GM23248 (cell line): ENCODE data around the gene ZBTB16. TPM values are rescaled to one million over a fixed set of nuclear protein-coding genes. Genes with fewer than 3 reads are reported as not detected.

Experiments
- DNase-seq: peaks from one replicate; pipeline ENCODE4 v3.0.0-alpha.2; 2015
- H2AFZ ChIP-seq: fragments of 200-600 bp; sonication (generic); 2 replicates; pipeline ENCODE4 v1.6.1; 2016; ENCODE audit warnings: antibody characterized with exemption
- H3F3A ChIP-seq: fragments of 200-600 bp; sonication (generic); 2 replicates; pipeline ENCODE4 v1.6.1; 2016; ENCODE audit warnings: mild to moderate bottlenecking, antibody characterized with exemption, mixed run types; ENCODE audit not compliant: insufficient read depth
- H3K27ac ChIP-seq: fragments of 200-600 bp; sonication (generic); 2 replicates; pipeline ENCODE4 v1.5.1; 2016; ENCODE audit warnings: mild to moderate bottlenecking
- H3K27me3 ChIP-seq: fragments of 200-600 bp; sonication (generic); replicated peaks from 2 replicates; pipeline ENCODE4 v1.6.1; 2016; ENCODE audit warnings: mild to moderate bottlenecking; ENCODE audit not compliant: insufficient read depth
- H3K36me3 ChIP-seq: fragments of 200-600 bp; sonication (generic); 2 replicates; pipeline ENCODE4 v1.6.1; 2016; ENCODE audit warnings: low read depth, mild to moderate bottlenecking
- H3K4me1 ChIP-seq: fragments of 200-600 bp; sonication (generic); 2 replicates; pipeline ENCODE4 v1.6.1; 2016; ENCODE audit warnings: mild to moderate bottlenecking; ENCODE audit not compliant: insufficient read depth
- H3K4me2 ChIP-seq: fragments of 200-600 bp; sonication (generic); one replicate; pipeline ENCODE4 v1.6.1; 2016; ENCODE audit warnings: mild to moderate bottlenecking; ENCODE audit not compliant: unreplicated experiment
- H3K4me3 ChIP-seq: fragments of 200-600 bp; sonication (generic); 2 replicates; pipeline ENCODE4 v1.5.1; 2016; ENCODE audit warnings: mild to moderate bottlenecking
- H3K79me2 ChIP-seq: fragments of 200-600 bp; sonication (generic); 2 replicates; pipeline ENCODE4 v1.6.1; 2016; ENCODE audit warnings: mild to moderate bottlenecking; ENCODE audit not compliant: insufficient read depth
- H3K9ac ChIP-seq: fragments of 200-600 bp; sonication (generic); 2 replicates; pipeline ENCODE4 v1.6.1; 2016; ENCODE audit warnings: mild to moderate bottlenecking
- H3K9me2 ChIP-seq: fragments of 200-600 bp; sonication (generic); 2 replicates; pipeline ENCODE4 v1.6.1; 2016; ENCODE audit warnings: mixed run types, mild to moderate bottlenecking, moderate library complexity; ENCODE audit not compliant: insufficient read depth
- H3K9me3 ChIP-seq: fragments of 200-600 bp; sonication (generic); one replicate; pipeline ENCODE4 v1.6.1; 2017; ENCODE audit warnings: low read depth
- H4K20me1 ChIP-seq: fragments of 200-600 bp; sonication (generic); 2 replicates; pipeline ENCODE4 v1.6.0; 2016; ENCODE audit not compliant: insufficient read depth
- EZH2 ChIP-seq: fragments of 200-600 bp; sonication (generic); IDR thresholded peaks from 2 replicates; pipeline ENCODE4 v1.6.1; 2018; ENCODE audit warnings: antibody characterized with exemption, mild to moderate bottlenecking; ENCODE audit not compliant: insufficient read depth, poor library complexity, severe bottlenecking
- EZH2phosphoT487 ChIP-seq: fragments of 200-600 bp; sonication (generic); IDR thresholded peaks from 2 replicates; pipeline ENCODE4 v1.6.1; 2018; ENCODE audit warnings: antibody characterized with exemption, moderate library complexity, mild to moderate bottlenecking, low read depth; ENCODE audit not compliant: insufficient read depth
- WGBS, 2 experiments: methylation state at CpG; one replicate each; pipeline ENCODE4 v1.1.6; 2015 to 2017; ENCODE audit warnings: low lambda C conversion rate in 2 of 2, low coverage in 1 of 2; ENCODE audit errors: missing lambda C conversion rate in 2 of 2; 5-methylcytosine and 5-hydroxymethylcytosine counted together
- in situ Hi-C: fragments of 300-500 bp; cut with MboI; formaldehyde crosslinking; loops from 2 replicates; pipeline ENCODE4 v1.15.0; 2020
- polyA plus RNA-seq: library from polyadenylated mRNA; unstranded; fragments of >200 nt; fragmentation: Nextera tagmentation; extraction: Ambion mirVana; gene quantifications from 2 replicates; pipeline ENCODE4 v1.2.1, GENCODE V29; 2016
- total RNA-seq: library from RNA; depleted of rRNA; stranded (reverse); fragments of >200 nt; shearing (Covaris generic); gene quantifications from 2 replicates; pipeline ENCODE4 v1.2.3, GENCODE V29; 2014

Gene ZBTB16
- total and polyA plus RNA-seq, 2 experiments from 2014 or later, result not detected

DNA sequence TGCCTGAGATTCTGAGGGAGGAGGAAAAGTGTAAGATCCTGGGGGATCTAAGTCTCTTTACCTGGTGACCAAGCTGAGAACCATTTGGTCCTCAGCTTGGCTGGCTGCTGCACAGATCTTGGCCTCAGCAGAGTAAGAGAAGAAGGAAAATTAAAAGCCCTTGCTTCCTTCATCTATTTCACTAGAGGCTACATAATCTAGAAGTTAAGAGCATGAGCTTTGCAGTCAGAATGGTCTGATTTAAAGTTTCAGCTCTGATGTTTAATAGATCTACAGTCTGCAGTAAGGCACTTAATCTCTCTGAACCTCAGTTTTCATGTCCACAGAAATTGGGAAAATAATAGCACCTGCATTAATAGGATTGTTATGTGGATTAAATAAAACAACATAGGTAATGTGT lies 3.1 kb upstream of the ZBTB16 start:
- no peaks in the 10 kb centered on the region for H3K9me2 ChIP-seq
- H3K36me3 ChIP-seq, result no peaks in the 10 kb centered on the region
- no peaks in the 10 kb centered on the region for H4K20me1 ChIP-seq
- in situ Hi-C loops, result no loop called here
- no peaks in the 10 kb centered on the region for H3K9me3 ChIP-seq
- H2AFZ ChIP-seq, result no peak overlapping the region
- no peak for DNase-seq
- H3K4me2 ChIP-seq, result no peak overlapping the region
- H3K27me3 ChIP-seq, result peaks cover 31% of the 10 kb centered on the region
- H3F3A ChIP-seq, result no peaks in the 10 kb centered on the region; the same call in 1 of the 2 replicates
- no peaks in the 10 kb centered on the region for H3K4me1 ChIP-seq
- no peaks in the 10 kb centered on the region for H3K79me2 ChIP-seq
- H3K9ac ChIP-seq, result no peak overlapping the region
- no peak overlapping the region for H3K4me3 ChIP-seq
- no peak overlapping the region for H3K27ac ChIP-seq
- TF ChIP-seq EZH2, result no peak
- no peak for TF ChIP-seq EZH2phosphoT487

DNA sequence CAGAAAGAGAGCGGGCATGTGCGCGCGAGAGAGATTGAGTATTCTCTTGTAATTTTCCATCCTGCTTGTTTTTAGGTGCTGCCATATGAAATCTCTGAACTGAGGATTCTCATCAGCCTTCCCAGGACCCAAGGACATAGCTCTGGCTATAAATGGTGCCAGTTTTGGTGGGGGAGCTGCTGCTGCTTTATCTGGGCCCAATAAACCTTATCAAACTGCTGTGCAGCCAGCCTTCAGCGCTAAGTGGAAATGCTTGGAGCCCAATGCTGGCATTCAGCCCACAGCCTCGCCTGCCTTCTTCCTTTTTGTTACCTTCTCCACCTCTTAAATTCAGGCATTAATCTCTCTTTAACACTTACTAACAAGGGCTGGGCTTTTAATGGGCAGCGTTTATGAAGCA lies 2.4 kb upstream of the ZBTB16 start:
- Histone ChIP-seq H3K27ac (no peak overlapping the region), H4K20me1 (no peaks in the 10 kb centered on the region), H3K9me2 (no peaks in the 10 kb centered on the region), H3K27me3 (peaks cover 37% of the 10 kb centered on the region), H3K9ac (no peak overlapping the region), H3K9me3 (no peaks in the 10 kb centered on the region), H3K4me2 (no peak overlapping the region), H3K4me1 (no peaks in the 10 kb centered on the region), H3K4me3 (no peak overlapping the region), H3K36me3 (no peaks in the 10 kb centered on the region), H2AFZ (no peak overlapping the region), H3K79me2 (no peaks in the 10 kb centered on the region), H3F3A (no peaks in the 10 kb centered on the region; the same call in 1 of the 2 replicates)
- TF ChIP-seq EZH2phosphoT487, result no peak
- TF ChIP-seq EZH2, result no peak
- in situ Hi-C loops, result no loop called here
- WGBS, 2 experiments, result 72 to 84% methylated on average over 6 to 7 of the region's 7 CpGs
- DNase-seq, result no peak

DNA sequence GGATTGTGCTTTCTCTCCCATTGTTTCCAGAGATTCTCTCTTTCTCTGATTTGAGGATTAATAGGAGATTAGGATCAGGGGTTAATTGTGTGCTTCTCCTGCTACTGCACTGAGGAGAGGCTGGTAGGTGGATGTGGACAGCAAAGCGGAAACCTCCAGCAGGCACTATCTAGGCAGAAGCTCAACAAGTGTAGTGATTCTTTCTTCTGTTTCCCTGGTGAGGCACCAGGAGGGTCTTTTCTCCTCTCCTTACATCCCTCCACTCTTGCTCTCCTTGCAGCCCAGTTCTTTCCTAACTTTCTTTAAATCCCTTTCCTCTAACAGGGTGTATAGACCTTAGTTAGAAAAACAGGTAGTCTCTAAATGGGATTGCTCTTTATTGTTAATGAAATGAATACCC lies 1.9 kb upstream of the ZBTB16 start:
- H3K9me3 ChIP-seq, result no peaks in the 10 kb centered on the region
- H2AFZ ChIP-seq, result no peak overlapping the region
- H3K27me3 ChIP-seq, result peaks cover 37% of the 10 kb centered on the region
- H3K36me3 ChIP-seq, result no peaks in the 10 kb centered on the region
- no peaks in the 10 kb centered on the region; the same call in 1 of the 2 replicates for H3F3A ChIP-seq
- H3K4me1 ChIP-seq, result no peaks in the 10 kb centered on the region
- H3K79me2 ChIP-seq, result no peaks in the 10 kb centered on the region
- WGBS, 2 experiments, result 80 to 83% methylated on average over 1 of the region's 1 CpG
- H3K9ac ChIP-seq, result no peak overlapping the region
- no peak overlapping the region for H3K27ac ChIP-seq
- H4K20me1 ChIP-seq, result no peaks in the 10 kb centered on the region
- in situ Hi-C loops, result no loop called here
- TF ChIP-seq EZH2phosphoT487 (no peak), EZH2 (no peak)
- no peak for DNase-seq
- H3K4me3 ChIP-seq, result no peak overlapping the region
- H3K9me2 ChIP-seq, result no peaks in the 10 kb centered on the region
- no peak overlapping the region for H3K4me2 ChIP-seq

DNA sequence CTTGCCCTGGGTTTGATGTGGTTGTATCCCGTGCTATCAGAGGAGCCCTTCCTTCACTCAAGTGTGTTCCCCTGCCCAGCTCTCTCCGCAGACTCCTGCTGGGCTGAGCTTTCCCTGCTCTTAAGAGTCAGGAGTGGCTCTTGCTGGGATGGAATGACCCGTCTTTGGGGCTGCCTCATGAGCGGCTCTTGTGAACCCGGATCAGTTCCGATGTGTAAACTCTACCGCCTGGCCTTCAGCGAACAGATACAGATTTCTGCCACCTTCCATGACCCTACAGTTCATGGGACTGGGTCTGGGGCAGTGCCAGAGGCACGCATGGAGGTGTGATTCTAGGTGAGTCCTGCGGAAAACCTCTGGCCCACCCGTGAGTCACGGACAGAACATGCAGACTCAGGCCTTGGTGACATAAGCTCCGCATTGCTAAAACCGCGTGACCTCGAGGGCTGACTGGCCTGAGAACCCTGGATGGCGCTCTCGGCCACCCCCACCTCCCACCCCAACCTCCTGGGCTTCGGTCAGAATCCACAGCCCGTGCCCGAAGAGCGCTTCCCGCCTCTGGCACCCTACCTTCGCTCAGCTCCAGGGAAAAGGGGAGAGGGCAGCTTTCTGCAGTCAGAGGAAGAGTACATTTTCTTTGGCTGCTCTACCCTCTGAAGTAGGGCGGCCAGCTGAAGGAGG lies 1.3 kb upstream of the ZBTB16 start:
- no peaks in the 10 kb centered on the region for H3K4me1 ChIP-seq
- no peaks in the 10 kb centered on the region for H3K9me3 ChIP-seq
- no peak for DNase-seq
- in situ Hi-C loops, result no loop called here
- H3K79me2 ChIP-seq, result no peaks in the 10 kb centered on the region
- no peaks in the 10 kb centered on the region for H3K36me3 ChIP-seq
- no peaks in the 10 kb centered on the region; the same call in 1 of the 2 replicates for H3F3A ChIP-seq
- H3K27ac ChIP-seq, result no peak overlapping the region
- H3K4me3 ChIP-seq, result no peak overlapping the region
- no peak for TF ChIP-seq EZH2phosphoT487
- no peak for TF ChIP-seq EZH2
- peaks cover 37% of the 10 kb centered on the region for H3K27me3 ChIP-seq
- no peak overlapping the region for H3K9ac ChIP-seq
- 68 to 71% methylated on average over 25 of the region's 25 CpGs for WGBS, 2 experiments
- H3K9me2 ChIP-seq, result no peaks in the 10 kb centered on the region
- no peak overlapping the region for H3K4me2 ChIP-seq
- no peaks in the 10 kb centered on the region for H4K20me1 ChIP-seq
- H2AFZ ChIP-seq, result no peak overlapping the region

DNA sequence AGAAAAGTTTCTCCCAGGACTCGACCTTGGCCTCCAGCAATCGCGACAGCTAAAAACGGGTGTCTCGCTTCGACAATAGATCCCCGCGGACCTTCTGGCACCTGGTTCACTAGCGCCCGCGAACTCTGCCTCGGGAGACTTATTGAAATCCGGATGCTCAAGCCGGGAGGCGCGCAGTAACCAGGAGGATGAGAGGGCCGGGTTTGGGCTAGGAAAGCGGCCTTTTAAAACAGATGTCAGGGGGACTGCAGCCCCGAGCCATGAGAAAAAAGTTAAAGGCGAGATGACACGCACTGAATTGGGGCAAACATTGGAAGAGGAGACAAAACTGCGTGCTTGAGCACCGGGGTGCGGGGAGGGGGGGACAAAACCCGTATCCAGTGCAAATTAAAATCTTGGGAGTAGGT lies 637 bp upstream of the ZBTB16 start:
- WGBS, 2 experiments, result 3 to 4% methylated on average over 24 to 25 of the region's 25 CpGs
- Histone ChIP-seq H3K27me3 (peaks cover 37% of the 10 kb centered on the region), H3K79me2 (no peaks in the 10 kb centered on the region), H3K4me3 (peak overlapping the region; percentile 52), H2AFZ (no peak overlapping the region), H3F3A (no peaks in the 10 kb centered on the region), H3K9me3 (no peaks in the 10 kb centered on the region), H3K36me3 (no peaks in the 10 kb centered on the region), H3K9me2 (no peaks in the 10 kb centered on the region), H3K4me1 (no peaks in the 10 kb centered on the region), H3K4me2 (peak overlapping the region; percentile 59), H3K27ac (no peak overlapping the region), H3K9ac (no peak overlapping the region), H4K20me1 (no peaks in the 10 kb centered on the region)
- peak; percentile 37 for DNase-seq
- TF ChIP-seq EZH2, result peak; percentile 98
- TF ChIP-seq EZH2phosphoT487, result 0 out of 2 replicates have a peak, but pooled peaks have one; percentile 60
- in situ Hi-C loops, result no loop called here
